Ishikawa (cell line): ENCODE measurements around the gene DLEC1.

Experiments
- RAD21 ChIP-seq: IDR thresholded peaks from 2 replicates; pipeline ENCODE4 v1.6.1; 2012; ENCODE audit warnings: low read depth
- TEAD4 ChIP-seq: IDR thresholded peaks from 2 replicates; pipeline ENCODE4 v1.6.1; 2012
- YY1 ChIP-seq: IDR thresholded peaks from 2 replicates; pipeline ENCODE4 v1.6.1; 2012; ENCODE audit warnings: low read depth
- TF ChIP-seq, protein P1 (sequence below): IDR thresholded peaks from 2 replicates; pipeline ENCODE4 v1.6.1; 2012
- TF ChIP-seq, protein P2 (sequence below): IDR thresholded peaks from 2 replicates; pipeline ENCODE4 v1.6.1; 2012; ENCODE audit warnings: low read depth, mild to moderate bottlenecking

DNA sequence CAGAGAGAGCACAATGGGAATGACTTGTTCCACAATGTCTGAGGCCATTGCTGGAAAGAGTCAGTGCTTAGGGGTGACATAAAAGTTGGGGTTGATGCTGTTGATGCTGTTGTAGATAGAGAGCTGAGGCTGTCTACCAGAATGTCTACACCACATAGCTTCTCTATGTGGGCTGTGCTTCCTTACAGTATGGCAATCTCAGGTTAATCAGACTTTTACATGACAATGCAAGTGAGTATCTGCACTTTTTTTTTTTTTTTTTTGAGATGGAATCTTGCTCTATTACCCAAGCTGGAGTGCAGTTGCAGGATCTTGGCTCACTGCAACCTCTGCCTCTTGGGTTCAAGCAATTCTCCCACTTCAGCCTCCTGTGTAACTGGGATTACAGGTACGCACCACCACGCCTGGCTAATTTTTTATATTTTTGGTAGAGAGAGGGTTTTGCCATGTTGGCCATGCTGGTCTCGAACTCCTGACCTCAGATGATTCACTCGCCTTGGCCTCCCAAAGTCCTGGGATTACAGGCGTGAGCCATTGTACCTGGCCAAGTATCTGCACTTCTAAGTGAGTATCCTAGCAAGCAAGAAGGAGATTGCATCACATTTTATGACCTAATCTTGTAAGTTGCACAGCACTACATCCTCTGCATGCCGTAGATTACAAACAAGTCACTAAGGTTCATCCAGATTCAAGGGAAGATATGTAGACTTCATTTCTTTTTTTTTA, 28.7 kb downstream of the DLEC1 start:
- TF ChIP-seq RAD21: no peak
- no peak for TF ChIP-seq TEAD4
- TF ChIP-seq, protein P1, sequence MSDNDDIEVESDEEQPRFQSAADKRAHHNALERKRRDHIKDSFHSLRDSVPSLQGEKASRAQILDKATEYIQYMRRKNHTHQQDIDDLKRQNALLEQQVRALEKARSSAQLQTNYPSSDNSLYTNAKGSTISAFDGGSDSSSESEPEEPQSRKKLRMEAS: no peak
- TF ChIP-seq, protein P2, sequence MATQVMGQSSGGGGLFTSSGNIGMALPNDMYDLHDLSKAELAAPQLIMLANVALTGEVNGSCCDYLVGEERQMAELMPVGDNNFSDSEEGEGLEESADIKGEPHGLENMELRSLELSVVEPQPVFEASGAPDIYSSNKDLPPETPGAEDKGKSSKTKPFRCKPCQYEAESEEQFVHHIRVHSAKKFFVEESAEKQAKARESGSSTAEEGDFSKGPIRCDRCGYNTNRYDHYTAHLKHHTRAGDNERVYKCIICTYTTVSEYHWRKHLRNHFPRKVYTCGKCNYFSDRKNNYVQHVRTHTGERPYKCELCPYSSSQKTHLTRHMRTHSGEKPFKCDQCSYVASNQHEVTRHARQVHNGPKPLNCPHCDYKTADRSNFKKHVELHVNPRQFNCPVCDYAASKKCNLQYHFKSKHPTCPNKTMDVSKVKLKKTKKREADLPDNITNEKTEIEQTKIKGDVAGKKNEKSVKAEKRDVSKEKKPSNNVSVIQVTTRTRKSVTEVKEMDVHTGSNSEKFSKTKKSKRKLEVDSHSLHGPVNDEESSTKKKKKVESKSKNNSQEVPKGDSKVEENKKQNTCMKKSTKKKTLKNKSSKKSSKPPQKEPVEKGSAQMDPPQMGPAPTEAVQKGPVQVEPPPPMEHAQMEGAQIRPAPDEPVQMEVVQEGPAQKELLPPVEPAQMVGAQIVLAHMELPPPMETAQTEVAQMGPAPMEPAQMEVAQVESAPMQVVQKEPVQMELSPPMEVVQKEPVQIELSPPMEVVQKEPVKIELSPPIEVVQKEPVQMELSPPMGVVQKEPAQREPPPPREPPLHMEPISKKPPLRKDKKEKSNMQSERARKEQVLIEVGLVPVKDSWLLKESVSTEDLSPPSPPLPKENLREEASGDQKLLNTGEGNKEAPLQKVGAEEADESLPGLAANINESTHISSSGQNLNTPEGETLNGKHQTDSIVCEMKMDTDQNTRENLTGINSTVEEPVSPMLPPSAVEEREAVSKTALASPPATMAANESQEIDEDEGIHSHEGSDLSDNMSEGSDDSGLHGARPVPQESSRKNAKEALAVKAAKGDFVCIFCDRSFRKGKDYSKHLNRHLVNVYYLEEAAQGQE: no peak
- TF ChIP-seq YY1: no peak
